GM19395 (cell line): ENCODE measurements around the gene ZNF521.

ENCODE experiments used
- ATAC-seq: cut with Tn5 transposase; IDR thresholded peaks from one replicate; pipeline ENCODE4 v1.9.1; 2021; ENCODE audit warnings: mild to moderate bottlenecking, moderate library complexity; ENCODE audit not compliant: unreplicated experiment

Gene ZNF521

DNA sequence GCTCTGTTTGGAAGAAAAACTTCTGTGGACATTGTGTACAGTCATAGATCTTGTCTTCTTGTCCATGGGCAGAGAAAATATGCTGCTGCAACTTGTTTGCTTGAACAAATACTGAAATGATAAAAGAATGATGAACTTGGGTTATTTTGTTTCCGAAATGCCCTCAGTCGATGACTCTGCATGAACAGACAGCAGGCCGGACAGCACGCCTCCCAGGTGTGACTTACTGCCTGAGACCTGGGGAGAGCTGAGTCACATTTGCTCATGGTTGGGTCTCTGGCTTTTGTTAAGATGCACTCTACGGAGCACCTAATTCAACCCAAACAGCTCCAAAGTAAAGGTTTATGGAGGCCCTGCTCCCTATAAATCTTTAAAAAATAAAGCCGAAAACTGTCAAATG, 262.5 kb downstream of the ZNF521 start:
- no peak for ATAC-seq

DNA sequence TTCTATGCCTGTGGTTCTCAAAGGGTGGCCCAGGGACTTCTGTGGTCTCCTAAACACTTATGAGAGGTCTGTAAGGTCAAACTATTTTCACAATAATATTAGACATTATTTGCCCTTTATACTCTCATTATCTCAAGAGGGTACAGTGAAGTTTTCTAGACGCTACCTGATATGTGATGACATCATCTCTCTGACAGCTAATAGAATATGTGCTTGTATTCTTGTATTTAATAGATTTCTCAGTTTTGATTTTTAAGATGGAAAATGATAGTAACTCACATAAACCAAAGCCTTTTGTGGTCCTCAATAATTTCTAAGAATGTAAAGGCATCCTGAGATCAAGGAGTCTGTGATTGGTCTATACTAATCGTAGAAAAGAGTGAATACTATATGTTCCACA, 265.1 kb downstream of the ZNF521 start:
- no peak for ATAC-seq

DNA sequence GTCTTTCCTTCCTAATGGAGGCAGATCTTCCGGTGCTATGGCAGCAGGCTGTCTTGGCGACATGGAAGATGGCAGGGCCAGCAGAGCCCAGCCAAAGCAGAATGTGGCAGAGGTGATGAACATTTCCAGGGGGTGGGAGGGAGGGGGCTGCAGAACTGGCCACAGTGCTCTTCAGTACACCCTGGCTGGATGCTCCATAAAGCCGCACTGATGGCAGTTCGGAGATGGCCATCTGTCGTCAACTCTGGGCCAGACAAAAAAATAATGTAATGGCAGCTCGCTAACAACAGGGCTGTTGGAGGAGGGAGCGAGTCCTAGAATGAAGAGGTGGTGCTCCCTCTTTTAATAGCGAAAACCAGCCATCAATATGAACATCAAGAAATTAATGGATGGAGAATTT, 271.0 kb downstream of the ZNF521 start:
- ATAC-seq: no peak

DNA sequence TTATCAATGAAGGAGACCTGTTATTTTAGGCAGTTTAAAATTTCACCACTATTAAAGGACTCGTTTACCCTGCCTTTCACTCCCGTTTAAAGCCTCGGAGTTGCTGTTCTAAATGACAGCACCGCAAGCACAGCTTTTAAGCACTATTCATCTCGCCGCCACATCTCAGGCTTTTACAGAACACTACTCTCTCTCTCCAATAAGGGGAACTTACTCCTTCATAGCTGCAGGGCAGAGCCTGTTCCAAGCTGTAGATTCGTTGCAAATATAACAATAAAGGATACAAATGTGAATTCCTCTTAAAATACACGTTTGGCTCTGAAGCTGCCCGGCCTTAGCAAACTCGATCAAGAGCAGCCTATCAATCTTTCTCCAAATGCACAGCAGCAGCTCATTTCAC, 271.8 kb downstream of the ZNF521 start:
- no peak for ATAC-seq

DNA sequence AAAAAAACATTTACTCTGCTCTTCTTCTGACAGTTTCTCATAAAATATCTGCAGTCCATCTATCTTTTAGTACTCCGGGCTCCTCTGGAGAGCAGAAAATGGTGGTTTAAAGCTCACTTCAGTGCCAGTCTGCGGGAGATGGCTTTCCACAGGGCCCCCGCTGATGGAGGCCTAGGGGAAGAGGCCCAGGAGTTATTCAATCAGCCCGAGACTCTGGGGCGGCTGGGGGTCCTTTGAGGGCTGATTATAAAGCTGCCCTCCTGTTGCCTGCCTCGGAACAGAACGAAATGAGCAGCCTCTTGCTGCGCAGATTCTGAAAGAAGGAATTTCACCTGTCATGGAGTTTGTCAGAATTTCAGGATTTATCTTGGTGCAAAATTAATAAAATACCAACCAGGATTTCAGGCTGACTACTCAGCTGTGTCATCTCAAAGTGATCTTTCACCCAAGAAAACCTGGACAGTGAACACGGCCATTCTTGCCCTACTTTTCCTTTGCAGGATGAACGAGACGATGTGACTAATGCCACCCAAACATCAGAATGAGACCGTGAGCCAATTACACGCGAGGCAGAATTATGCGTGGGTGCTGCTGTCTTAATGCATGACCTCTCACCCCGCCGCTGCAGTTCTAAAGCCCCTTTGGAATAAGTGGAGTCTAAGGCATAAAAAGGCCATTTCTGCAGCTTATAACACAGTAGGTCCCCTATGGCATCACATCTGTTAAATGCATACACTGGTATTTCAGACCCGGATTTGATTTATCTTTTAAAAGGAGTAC, 273.8 kb downstream of the ZNF521 start:
- ATAC-seq: no peak

DNA sequence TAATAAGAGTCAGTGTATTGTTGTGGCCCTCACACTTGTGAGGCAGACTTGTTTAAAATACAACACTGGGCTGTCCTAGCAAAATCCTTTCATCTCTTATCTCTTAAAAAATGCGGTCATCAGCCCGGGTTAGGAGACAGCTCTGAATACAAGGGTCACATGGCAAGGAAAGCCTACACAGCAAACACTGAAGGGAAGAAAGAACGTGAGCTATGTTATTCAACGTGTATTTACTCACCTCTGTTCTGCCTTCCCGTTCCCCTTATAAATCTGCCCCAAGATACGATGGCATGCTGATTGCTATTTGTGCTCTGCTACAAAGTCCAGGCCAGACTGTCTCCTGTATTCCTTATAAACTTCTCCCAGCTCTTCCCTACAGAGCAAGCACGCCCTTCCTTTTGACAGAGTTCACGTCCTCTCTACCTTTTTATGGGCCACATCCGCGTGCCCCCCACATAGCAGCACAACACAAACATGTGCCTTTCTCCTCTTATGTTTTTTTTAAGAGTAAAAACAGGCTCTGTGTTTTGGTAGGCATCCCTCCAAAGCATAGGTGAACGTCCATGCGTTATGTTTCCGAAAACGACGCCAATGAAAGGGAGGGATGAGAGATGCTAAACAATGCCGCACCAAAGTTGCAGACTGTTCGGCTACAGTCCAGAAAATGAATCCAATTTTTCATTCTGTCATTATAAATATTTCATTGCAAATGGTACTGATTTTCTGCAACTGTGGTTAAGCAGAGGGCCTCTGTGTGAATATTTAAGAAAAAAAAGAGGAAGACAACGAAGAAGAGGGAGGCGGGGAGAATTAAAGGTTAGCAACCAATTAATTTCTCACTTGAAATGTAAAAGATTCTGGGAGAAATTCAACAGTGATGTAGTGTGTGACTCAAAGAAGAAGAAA, 274.7 kb downstream of the ZNF521 start:
- ATAC-seq: no peak

DNA sequence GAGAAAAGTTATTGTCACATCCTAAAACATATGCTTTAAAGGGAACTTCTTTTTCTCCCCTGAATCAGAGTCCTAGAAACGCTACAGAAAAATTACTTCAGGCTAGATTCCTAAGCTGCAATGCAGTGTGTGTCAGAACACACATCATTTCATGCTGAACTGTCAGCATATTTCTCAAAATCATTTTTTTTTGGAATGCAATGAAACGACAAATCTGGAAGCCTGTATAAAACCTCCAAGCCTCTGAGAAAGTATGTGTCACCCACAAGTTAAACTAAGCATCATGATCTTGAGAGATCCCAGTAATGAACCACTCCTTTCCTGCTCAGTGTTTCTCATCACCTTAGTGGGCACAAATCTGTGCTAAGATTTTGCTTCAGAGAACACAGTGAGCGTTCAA, 276.2 kb downstream of the ZNF521 start:
- ATAC-seq: no peak

DNA sequence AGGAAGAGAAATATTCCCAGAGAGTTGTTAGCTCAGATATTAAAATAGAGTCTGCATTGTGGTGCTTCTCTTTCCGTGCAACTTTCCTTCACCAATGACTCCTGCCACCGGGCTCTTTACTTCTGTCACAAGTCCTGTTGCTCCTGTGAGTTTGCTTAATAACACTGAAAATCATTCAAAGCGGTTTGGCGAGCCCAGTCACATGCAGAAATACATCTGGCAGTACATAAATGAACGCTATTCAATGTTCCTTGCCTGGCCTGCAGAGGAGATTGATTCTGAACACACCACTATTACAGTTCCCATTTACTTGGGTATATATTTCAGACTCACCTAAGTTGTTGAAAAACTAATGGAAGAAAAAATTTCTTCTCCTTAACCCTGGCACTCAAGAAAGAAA, 276.6 kb downstream of the ZNF521 start:
- no peak for ATAC-seq

DNA sequence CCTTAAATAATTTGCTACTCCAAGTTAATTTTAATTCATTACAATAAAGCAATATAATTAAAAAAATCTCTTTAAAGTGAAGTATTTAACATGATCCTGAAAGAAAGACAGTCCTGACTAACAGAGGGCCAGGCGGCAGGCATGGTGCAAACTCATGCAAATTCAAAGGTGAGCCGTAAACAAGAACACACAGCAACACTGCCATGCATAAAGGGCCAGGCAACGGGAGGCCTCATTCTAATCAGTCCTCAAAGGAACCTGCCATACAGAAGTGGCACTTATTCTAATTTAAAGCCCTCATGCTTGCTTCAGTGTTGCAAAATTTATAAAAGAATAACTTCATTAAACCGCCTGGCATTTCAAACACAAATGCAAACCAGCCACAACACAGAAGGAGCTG, 277.0 kb downstream of the ZNF521 start:
- ATAC-seq: no peak

DNA sequence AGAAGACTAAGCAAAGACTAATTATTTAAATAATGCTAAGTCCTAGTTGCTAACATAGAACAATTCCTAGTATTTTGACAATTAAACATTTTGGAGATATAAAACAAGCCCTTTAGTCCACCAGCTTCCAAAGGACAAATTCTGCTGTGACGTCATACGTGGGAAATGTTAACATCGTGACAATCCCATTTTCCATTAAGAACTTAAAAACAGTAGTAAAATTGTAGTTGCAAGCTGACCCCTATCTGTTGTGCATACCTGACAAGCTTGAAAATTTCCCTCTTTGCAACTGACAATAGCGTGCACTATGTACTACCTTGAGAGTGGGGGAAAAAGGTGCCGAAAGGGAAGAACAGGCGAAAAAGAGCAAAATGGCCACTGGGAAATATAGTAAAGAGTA, 279.8 kb downstream of the ZNF521 start:
- no peak for ATAC-seq

DNA sequence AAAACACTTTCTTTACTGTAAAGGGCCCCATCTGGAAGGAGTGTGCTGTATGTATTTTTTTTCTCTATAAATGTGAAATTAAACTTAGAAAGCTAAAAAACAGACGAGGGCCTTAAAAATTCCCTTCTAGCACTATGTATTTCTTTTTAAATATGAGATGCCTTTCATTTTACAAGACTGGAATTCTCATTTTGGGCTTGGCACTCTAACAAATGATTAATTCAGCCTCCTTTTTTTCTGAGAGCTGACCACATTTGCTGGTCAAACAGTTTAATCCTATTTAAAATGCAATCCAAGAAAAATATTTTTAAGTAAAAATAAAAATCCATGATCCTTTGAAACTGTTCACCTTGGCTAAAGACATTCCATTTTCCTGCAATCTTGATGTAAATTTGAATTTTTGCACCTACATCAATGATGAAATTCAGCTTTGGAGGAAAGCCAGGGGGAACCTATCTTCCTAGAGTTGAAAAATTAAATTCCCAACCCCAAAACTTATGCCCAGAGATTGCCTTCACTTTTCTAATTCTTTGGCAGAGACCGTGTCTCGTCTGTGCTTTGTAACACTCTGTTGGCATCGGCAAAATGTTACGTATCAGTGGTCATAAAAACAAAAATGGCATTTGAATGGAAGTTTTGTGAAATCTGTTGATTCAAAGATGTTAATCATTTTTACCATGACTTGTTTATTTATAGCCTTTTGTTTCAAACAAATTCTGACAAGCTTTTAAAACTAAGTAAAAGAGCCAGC, 284.5 kb downstream of the ZNF521 start:
- ATAC-seq: no peak

DNA sequence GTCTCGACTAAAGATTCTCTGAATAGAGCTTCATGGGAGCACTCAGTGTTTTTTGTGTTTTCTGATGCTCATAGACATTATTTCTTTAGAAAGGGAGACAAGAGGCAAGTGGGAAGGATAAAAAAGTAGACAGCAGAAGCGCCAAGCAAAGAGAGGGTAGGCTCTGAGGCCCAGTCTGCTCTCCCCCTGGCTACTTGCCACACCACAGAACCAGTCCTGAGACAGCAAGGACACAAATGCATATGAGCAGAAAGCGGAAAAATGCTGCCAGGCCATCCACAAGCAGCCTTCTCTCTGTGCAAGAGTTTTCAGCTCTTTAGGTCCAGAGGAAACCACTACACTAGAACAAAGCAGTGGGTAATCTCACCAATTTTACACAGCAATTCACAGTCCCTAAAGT, 285.4 kb downstream of the ZNF521 start:
- no peak for ATAC-seq

DNA sequence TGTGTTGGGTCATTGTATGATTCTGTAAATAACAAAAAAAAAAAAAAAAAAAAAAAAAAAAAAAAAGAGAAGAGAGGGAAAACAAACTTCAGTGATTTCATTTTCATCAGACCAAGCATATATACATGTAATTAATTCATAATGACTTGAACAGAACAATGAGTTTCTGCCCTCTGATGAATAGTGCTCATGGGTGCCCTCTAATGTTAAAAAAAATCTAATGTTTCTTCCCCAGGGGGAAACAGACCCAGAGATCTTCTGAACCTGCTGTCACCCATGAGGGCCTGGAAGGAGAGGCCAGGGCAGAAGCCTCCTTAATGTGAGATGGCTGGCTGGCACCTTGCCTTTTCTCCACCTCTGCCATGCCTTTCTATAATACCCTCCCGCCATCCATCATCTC, 289.2 kb downstream of the ZNF521 start:
- no peak for ATAC-seq

DNA sequence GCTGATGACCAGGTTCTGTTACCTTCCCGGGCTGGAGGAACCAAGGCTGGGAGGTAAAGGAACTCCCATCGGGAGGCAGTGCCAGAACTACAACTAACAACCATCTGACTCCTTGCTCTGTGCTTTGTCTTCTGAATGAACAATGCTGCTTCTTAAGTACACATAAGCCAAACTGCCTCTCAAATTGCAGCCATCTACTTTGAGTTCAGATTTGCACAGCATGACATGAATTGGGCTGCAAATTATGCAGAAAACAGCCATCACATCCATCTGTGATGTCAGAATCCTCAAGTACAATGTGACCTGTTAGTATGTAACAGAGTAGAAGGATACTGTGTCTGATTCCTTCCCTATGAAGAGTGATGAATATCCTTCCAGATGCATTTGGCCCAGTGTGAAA, 290.6 kb downstream of the ZNF521 start:
- no peak for ATAC-seq

DNA sequence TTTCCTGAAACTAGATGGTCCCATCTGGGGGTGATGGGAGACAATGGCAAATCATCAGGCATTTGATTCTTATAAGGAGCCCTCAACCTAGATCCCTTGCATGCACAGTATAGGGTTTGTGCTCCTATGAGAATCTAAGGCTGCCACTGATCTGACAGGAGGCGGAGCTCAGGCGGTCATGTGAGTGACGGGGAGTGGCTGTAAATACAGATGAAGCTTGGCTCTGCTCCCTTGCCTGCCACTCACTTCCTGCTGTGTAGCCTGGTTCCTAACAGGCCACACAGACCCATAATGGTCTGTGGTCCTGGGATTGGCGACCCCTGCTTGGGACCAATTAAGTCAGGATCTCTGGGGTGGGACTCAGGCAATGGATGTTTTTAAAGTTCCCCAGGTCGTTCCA, 293.4 kb downstream of the ZNF521 start:
- ATAC-seq: no peak

DNA sequence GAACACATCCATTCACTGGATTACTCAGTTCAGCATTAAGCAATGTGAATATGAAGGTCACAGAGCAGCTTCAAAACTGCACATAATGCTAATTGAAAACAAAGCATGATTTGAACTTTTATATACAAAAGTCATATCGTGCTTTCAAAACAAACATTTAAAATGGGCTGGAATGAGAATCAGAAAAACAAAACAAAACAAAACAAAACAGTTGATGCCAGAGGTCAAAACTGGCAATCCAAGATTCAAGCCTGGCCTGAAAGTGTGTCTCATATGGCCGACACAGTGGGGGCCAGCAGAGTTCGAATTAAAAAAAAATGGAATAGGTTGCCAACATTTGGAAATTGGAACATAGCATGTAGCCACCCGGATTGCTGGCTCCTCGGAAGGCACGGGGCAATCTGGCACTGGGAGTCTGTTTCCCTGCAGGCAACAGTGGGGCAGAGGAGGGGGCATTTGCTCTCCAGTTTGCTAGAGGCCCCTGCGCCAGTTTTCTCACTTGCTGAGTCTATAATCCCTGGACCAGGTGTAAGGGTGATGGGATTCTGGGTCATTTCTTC, 294.4 kb downstream of the ZNF521 start:
- no peak for ATAC-seq

DNA sequence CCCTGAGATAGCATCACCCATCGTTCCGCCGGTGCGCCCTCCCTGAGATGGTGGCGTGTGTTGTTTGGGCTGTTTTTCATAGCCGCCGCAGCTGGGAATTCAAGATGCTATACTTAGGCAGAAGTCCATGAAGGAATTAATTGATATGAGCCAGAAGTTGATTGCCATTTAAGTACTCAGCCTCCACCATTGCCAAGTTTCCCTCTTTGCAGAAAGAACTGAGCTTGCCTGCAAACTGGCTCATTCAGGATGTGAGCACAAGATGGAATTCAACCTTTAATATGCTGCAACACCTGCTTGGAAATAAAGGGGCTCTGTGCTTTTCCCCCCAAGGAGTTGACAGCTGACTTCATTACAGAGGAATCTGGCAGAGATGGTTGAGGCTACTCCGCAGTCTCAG, 295.5 kb downstream of the ZNF521 start:
- no peak for ATAC-seq

DNA sequence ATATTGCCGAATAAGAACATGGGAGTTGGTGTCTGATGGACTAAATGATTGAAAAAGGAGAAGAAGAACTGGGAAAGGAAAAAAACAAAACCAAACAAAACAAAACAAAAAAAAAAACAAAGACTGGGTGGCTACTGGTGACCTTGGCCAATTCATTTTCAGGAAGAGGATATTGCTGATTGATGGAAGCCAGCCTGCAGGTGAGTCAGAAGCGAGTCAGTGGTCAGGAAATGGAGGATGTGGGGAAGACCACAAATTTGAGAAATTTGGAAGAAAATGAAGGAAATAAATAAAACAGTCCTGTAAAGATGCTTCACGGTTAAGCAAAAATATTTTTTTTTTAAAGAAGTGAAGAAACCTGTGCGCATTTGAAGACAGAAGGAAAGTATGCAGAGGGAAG, 296.9 kb downstream of the ZNF521 start:
- ATAC-seq: no peak

DNA sequence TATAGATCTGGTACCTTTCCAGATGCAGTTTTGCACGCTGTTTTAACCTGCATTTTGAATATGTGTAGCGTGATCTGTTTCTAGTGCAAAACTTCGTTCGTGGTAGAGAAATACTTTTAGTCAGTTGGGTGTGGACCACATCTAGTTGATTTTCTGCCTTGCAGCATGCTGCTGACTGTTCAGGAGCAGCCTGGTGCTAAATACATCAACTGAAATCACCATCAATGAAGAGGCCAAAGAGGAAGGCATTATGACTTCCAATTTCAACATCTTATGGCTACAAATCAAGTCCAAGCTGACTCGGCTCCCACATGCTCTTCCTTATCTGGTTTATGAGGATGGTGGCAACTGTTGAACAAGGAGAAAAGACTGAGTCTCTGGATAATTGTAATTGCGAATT, 298.5 kb downstream of the ZNF521 start:
- no peak for ATAC-seq

DNA sequence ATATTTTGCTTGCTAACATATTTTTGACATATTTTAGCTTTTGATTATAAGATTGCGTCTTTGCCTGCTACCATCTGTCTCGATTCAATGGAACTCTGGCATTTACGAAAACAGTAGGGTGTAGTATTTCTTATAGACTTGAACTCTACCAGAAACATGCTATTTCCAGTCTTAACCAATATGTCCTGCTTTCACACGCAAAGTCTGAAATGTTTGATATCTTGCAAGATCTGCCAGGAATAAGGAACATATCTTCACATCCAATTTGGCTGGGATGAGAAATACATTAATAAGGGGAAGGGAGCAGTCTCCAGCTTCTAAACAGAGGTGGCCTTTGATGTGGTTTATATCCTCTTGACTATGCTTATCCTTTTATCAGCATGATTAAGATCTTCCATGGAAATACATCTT, 299.4 kb downstream of the ZNF521 start:
- no peak for ATAC-seq

DNA sequence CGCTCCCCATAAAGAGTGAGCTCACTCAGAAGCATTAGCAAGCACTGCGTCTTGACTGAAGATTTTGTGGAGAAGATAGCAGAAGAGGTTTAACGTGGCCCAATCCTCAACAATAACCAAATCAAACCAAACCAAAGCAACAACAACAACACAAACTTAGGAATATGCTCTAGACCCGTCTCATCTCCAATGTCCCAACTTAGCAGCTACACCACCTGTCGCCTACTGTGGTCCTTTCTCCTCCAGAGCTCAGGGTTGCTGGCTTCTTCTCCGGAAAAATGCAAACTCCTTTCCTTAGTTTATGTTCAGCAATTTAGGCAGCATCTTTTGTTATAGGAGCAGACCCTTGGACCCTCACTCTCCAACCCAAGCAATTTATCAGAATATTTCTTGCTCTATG, 301.4 kb downstream of the ZNF521 start:
- no peak for ATAC-seq
